GM23338 (cell line): ENCODE results near the gene NELFA. TPM values are rescaled to one million over a fixed set of nuclear protein-coding genes. Genes with fewer than 3 reads are reported as not detected.
A peak's percentile ranks its signal among the peaks of the same experiment; 100 is the strongest.
"Not testable (repeated sequence)": the region's sequence is repeated elsewhere in the genome, so short reads cannot be mapped to it uniquely, and the experiment has no call there.

Experiments
- ATAC-seq: fragments of 200-7000 bp; cut with Tn5 transposase; 3 replicates; pipeline ENCODE4 v1.9.1; 2020
- DNase-seq: peaks from one replicate; pipeline ENCODE4 v3.0.0-alpha.2; 2015; ENCODE audit warnings: low spot score
- H2AFZ ChIP-seq: fragments of 200-600 bp; sonication (generic); 2 replicates; pipeline ENCODE4 v1.8.0; 2016; ENCODE audit warnings: antibody characterized with exemption, mild to moderate bottlenecking, moderate library complexity
- H3F3A ChIP-seq: fragments of 200-600 bp; sonication (generic); replicated peaks from 2 replicates; pipeline ENCODE4 v1.8.0; 2017; ENCODE audit warnings: antibody characterized with exemption, mixed run types, low read depth
- H3K27ac ChIP-seq: fragments of 200-600 bp; sonication (generic); 2 replicates; pipeline ENCODE4 v1.6.1; 2016; ENCODE audit warnings: low read depth
- H3K27me3 ChIP-seq: fragments of 200-600 bp; sonication (generic); 2 replicates; pipeline ENCODE4 v1.8.0; 2016; ENCODE audit warnings: mild to moderate bottlenecking, mixed run types, moderate library complexity; ENCODE audit not compliant: insufficient read depth
- H3K36me3 ChIP-seq: fragments of 200-600 bp; sonication (generic); 2 replicates; pipeline ENCODE4 v1.8.0; 2016; ENCODE audit warnings: mild to moderate bottlenecking; ENCODE audit not compliant: insufficient read depth
- H3K4me1 ChIP-seq: fragments of 200-600 bp; sonication (generic); 2 replicates; pipeline ENCODE4 v1.8.0; 2016; ENCODE audit warnings: mild to moderate bottlenecking, moderate library complexity; ENCODE audit not compliant: insufficient read depth
- H3K4me2 ChIP-seq: fragments of 200-600 bp; sonication (generic); 2 replicates; pipeline ENCODE4 v1.7.1; 2017; ENCODE audit warnings: mixed run types
- H3K4me3 ChIP-seq: fragments of 200-600 bp; sonication (generic); 2 replicates; pipeline ENCODE4 v1.6.1; 2016; ENCODE audit warnings: mixed run types
- H3K79me2 ChIP-seq: fragments of 200-600 bp; sonication (generic); replicated peaks from 2 replicates; pipeline ENCODE4 v1.8.0; 2017; ENCODE audit warnings: mild to moderate bottlenecking; ENCODE audit not compliant: insufficient read depth
- H3K9me2 ChIP-seq: fragments of 200-600 bp; sonication (generic); 2 replicates; pipeline ENCODE4 v1.8.0; 2017; ENCODE audit not compliant: insufficient read depth
- H4K20me1 ChIP-seq: fragments of 200-600 bp; sonication (generic); replicated peaks from 2 replicates; pipeline ENCODE4 v1.8.0; 2017; ENCODE audit warnings: mild to moderate bottlenecking; ENCODE audit not compliant: insufficient read depth
- H3K27ac Mint-ChIP-seq: 2 replicates; pipeline ENCODE4 v1.8.0; 2020; ENCODE audit warnings: inconsistent platforms, mild to moderate bottlenecking, moderate library complexity, mixed read lengths
- H3K27me3 Mint-ChIP-seq: 3 replicates; pipeline ENCODE4 v1.8.0; 2022; ENCODE audit warnings: low read depth, mild to moderate bottlenecking, moderate library complexity, mixed read lengths, inconsistent platforms; ENCODE audit not compliant: insufficient read depth, poor library complexity
- H3K36me3 Mint-ChIP-seq: 3 replicates; pipeline ENCODE4 v1.8.0; 2021; ENCODE audit warnings: low read depth, mild to moderate bottlenecking, inconsistent platforms, moderate library complexity, mixed read lengths
- H3K4me1 Mint-ChIP-seq: 3 replicates; pipeline ENCODE4 v1.8.0; 2020; ENCODE audit warnings: mild to moderate bottlenecking, inconsistent platforms, mixed read lengths
- H3K4me3 Mint-ChIP-seq: 3 replicates; pipeline ENCODE4 v1.8.0; 2021; ENCODE audit warnings: moderate library complexity, mild to moderate bottlenecking, inconsistent platforms, mixed read lengths
- H3K9me3 Mint-ChIP-seq: 3 replicates; pipeline ENCODE4 v1.8.0; 2020; ENCODE audit warnings: moderate library complexity, mild to moderate bottlenecking, inconsistent platforms, mixed read lengths
- CREB1 ChIP-seq: fragments of 250-450 bp; sonication (Bioruptor Pico); IDR thresholded peaks from 2 replicates; pipeline ENCODE4 v1.5.0; 2020; ENCODE audit warnings: low read depth, mild to moderate bottlenecking, moderate library complexity
- EZH2phosphoT487 ChIP-seq: fragments of 200-600 bp; sonication (generic); IDR thresholded peaks from one replicate; pipeline ENCODE4 v1.8.1; 2018; ENCODE audit warnings: antibody characterized with exemption; ENCODE audit not compliant: unreplicated experiment
- JUNB ChIP-seq: IDR thresholded peaks from one replicate; pipeline ENCODE4 v1.6.1; 2016; ENCODE audit warnings: antibody characterized with exemption; ENCODE audit not compliant: unreplicated experiment
- NANOG ChIP-seq: IDR thresholded peaks from 2 replicates; pipeline ENCODE4 v1.6.1; 2016; ENCODE audit warnings: antibody characterized with exemption, borderline replicate concordance
- POLR2AphosphoS5 ChIP-seq: IDR thresholded peaks from 2 replicates; pipeline ENCODE4 v1.6.1; 2016; ENCODE audit warnings: antibody characterized with exemption, low read depth
- STAT1 ChIP-seq: IDR thresholded peaks from one replicate; pipeline ENCODE4 v1.6.1; 2016; ENCODE audit warnings: antibody characterized with exemption; ENCODE audit not compliant: unreplicated experiment
- ZNF114 ChIP-seq: fragments of 250-450 bp; sonication (Bioruptor Pico); IDR thresholded peaks from 2 replicates; pipeline ENCODE4 v1.5.0; 2020; ENCODE audit warnings: mild to moderate bottlenecking, moderate library complexity
- ZNF331 ChIP-seq: fragments of 250-450 bp; sonication (Bioruptor Pico); IDR thresholded peaks from 2 replicates; pipeline ENCODE4 v1.5.0; 2020; ENCODE audit warnings: low read depth, mild to moderate bottlenecking, moderate library complexity
- polyA plus RNA-seq: library from polyadenylated mRNA; unstranded; fragments of >200 nt; fragmentation: Nextera tagmentation; extraction: Ambion mirVana; gene quantifications from 2 replicates; pipeline ENCODE4 v1.2.1, GENCODE V29; 2016
- total RNA-seq: library from RNA; depleted of rRNA; stranded (reverse); fragments of >200 nt; shearing (Covaris generic); gene quantifications from 2 replicates; pipeline ENCODE4 v1.2.3, GENCODE V29; 2014
- TF ChIP-seq, protein P1 (sequence below): fragments of 250-450 bp; sonication (Bioruptor Pico); IDR thresholded peaks from 2 replicates; pipeline ENCODE4 v1.5.0; 2020; ENCODE audit warnings: mild to moderate bottlenecking, moderate library complexity
- TF ChIP-seq, protein P2 (sequence below): IDR thresholded peaks from one replicate; pipeline ENCODE4 v1.6.1; 2018; ENCODE audit warnings: antibody characterized with exemption; ENCODE audit not compliant: unreplicated experiment
- TF ChIP-seq, protein P3 (sequence below): IDR thresholded peaks from 2 replicates; pipeline ENCODE4 v1.6.1; 2016; ENCODE audit warnings: antibody characterized with exemption

NELFA gene
- total and polyA plus RNA-seq, 2 experiments from 2014 or later: 62.8 to 63.3 TPM

DNA sequence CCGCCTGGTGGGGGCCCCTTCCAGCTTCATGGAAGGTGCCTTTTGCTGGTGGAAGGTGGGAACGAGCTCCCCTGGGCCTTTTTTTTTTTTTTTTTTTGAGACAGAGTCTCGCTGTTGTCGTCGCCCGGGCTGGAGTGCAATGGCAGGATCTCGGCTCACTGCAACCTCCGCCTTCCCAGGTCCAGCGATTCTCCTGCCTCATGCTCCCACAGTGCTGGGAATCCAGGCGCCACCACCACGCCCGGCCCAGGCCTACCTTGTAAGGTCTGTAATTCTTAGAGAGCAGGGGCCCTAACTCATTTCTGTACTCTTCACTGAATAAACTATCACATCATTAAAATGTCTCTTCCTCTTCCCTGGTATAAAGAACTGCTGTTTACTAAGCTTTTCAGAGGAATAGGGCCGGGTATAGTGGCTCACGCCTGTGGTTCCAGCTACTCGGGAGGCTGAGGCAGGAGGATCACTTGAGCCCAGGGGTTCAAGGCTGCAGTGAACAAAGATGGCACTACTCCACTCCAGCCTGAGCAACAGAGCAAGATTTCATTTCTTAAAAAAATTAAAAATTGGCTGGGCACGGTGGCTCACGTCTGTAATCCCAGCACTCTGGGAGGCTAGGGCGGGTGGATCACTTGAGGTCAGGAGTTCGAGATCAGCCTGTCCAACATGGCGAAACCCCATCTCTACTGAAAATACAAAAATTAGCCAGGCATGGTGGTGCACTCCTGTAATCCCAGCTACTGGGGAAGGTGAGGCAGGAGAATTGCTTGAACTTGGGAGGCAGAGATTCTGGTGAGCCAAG lies 14.9 kb downstream of the NELFA start:
- Mint-ChIP-seq H3K4me1 (peaks cover 13% of the 10 kb centered on the region), H3K36me3 (peaks cover 42% of the 10 kb centered on the region)
- not testable (repeated sequence) for H3K27ac Mint-ChIP-seq, H3K27me3 Mint-ChIP-seq, DNase-seq, H3K27me3 ChIP-seq, H3F3A ChIP-seq, H3K36me3 ChIP-seq, H3K4me2 ChIP-seq, H2AFZ ChIP-seq, ATAC-seq, H3K4me3 Mint-ChIP-seq, H3K4me3 ChIP-seq, H3K9me2 ChIP-seq, H3K9me3 Mint-ChIP-seq
- Histone ChIP-seq H4K20me1 (peaks cover 77% of the 10 kb centered on the region), H3K4me1 (peaks cover 11% of the 10 kb centered on the region; the same call in 1 of the 2 replicates), H3K79me2 (peaks cover 87% of the 10 kb centered on the region), H3K27ac (0 out of 2 replicates have a peak overlapping the region, but pooled peaks have one; percentile 45)

DNA sequence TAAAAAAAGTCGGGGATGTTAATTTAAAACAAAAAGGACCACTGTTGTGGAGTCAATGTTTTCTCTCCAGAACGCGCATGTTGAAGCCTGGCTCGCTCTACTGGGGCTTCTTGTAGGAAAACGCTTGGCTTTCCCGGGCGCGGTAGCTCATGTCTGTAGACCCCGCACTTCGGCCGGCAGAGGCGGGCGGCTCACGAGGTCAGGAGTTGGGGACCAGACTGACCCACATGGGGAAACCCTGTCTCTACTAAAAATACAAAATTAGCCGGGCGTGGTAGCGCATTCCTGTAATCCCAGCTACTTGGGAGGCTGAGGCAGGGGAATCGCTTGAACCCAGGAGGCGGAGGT lies 15.6 kb downstream of the NELFA start:
- DNase-seq (no peak), ATAC-seq (no peak)
- no peak overlapping the region for H3K27ac Mint-ChIP-seq
- H3K27me3 Mint-ChIP-seq: peaks cover 2% of the 10 kb centered on the region
- Histone ChIP-seq H3F3A (no peaks in the 10 kb centered on the region), H4K20me1 (peaks cover 69% of the 10 kb centered on the region), H3K79me2 (peaks cover 80% of the 10 kb centered on the region), H3K4me1 (0 out of 2 replicates have a peak, but pooled peaks cover 4% of the 10 kb centered on the region), H3K36me3 (no peaks in the 10 kb centered on the region), H3K27me3 (no peaks in the 10 kb centered on the region), H2AFZ (no peak overlapping the region), H3K4me3 (no peak overlapping the region), H3K9me2 (no peaks in the 10 kb centered on the region), H3K27ac (peak overlapping the region; percentile 45; the same call in 1 of the 2 replicates), H3K4me2 (peak overlapping the region; percentile 43; the same call in 1 of the 2 replicates)
- H3K9me3 Mint-ChIP-seq: no peaks in the 10 kb centered on the region
- peaks cover 42% of the 10 kb centered on the region for H3K36me3 Mint-ChIP-seq
- H3K4me1 Mint-ChIP-seq: peaks cover 5% of the 10 kb centered on the region; the same call in 2 of the 3 replicates
- H3K4me3 Mint-ChIP-seq: no peak overlapping the region
- no peak for TF ChIP-seq ZNF114 (CRISPR knock-in tag)
- TF ChIP-seq, protein P1, sequence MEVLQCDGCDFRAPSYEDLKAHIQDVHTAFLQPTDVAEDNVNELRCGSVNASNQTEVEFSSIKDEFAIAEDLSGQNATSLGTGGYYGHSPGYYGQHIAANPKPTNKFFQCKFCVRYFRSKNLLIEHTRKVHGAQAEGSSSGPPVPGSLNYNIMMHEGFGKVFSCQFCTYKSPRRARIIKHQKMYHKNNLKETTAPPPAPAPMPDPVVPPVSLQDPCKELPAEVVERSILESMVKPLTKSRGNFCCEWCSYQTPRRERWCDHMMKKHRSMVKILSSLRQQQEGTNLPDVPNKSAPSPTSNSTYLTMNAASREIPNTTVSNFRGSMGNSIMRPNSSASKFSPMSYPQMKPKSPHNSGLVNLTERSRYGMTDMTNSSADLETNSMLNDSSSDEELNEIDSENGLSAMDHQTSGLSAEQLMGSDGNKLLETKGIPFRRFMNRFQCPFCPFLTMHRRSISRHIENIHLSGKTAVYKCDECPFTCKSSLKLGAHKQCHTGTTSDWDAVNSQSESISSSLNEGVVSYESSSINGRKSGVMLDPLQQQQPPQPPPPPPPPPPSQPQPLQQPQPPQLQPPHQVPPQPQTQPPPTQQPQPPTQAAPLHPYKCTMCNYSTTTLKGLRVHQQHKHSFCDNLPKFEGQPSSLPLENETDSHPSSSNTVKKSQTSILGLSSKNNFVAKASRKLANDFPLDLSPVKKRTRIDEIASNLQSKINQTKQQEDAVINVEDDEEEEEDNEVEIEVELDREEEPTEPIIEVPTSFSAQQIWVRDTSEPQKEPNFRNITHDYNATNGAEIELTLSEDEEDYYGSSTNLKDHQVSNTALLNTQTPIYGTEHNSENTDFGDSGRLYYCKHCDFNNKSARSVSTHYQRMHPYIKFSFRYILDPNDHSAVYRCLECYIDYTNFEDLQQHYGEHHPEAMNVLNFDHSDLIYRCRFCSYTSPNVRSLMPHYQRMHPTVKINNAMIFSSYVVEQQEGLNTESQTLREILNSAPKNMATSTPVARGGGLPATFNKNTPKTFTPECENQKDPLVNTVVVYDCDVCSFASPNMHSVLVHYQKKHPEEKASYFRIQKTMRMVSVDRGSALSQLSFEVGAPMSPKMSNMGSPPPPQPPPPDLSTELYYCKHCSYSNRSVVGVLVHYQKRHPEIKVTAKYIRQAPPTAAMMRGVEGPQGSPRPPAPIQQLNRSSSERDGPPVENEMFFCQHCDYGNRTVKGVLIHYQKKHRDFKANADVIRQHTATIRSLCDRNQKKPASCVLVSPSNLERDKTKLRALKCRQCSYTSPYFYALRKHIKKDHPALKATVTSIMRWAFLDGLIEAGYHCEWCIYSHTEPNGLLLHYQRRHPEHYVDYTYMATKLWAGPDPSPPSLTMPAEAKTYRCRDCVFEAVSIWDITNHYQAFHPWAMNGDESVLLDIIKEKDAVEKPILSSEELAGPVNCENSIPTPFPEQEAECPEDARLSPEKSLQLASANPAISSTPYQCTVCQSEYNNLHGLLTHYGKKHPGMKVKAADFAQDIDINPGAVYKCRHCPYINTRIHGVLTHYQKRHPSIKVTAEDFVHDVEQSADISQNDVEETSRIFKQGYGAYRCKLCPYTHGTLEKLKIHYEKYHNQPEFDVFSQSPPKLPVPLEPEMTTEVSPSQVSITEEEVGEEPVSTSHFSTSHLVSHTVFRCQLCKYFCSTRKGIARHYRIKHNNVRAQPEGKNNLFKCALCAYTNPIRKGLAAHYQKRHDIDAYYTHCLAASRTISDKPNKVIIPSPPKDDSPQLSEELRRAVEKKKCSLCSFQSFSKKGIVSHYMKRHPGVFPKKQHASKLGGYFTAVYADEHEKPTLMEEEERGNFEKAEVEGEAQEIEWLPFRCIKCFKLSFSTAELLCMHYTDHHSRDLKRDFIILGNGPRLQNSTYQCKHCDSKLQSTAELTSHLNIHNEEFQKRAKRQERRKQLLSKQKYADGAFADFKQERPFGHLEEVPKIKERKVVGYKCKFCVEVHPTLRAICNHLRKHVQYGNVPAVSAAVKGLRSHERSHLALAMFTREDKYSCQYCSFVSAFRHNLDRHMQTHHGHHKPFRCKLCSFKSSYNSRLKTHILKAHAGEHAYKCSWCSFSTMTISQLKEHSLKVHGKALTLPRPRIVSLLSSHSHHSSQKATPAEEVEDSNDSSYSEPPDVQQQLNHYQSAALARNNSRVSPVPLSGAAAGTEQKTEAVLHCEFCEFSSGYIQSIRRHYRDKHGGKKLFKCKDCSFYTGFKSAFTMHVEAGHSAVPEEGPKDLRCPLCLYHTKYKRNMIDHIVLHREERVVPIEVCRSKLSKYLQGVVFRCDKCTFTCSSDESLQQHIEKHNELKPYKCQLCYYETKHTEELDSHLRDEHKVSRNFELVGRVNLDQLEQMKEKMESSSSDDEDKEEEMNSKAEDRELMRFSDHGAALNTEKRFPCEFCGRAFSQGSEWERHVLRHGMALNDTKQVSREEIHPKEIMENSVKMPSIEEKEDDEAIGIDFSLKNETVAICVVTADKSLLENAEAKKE (CRISPR knock-in tag): no peak
- no peak for TF ChIP-seq NANOG
- TF ChIP-seq JUNB: no peak
- TF ChIP-seq EZH2phosphoT487: no peak
- TF ChIP-seq, protein P2, sequence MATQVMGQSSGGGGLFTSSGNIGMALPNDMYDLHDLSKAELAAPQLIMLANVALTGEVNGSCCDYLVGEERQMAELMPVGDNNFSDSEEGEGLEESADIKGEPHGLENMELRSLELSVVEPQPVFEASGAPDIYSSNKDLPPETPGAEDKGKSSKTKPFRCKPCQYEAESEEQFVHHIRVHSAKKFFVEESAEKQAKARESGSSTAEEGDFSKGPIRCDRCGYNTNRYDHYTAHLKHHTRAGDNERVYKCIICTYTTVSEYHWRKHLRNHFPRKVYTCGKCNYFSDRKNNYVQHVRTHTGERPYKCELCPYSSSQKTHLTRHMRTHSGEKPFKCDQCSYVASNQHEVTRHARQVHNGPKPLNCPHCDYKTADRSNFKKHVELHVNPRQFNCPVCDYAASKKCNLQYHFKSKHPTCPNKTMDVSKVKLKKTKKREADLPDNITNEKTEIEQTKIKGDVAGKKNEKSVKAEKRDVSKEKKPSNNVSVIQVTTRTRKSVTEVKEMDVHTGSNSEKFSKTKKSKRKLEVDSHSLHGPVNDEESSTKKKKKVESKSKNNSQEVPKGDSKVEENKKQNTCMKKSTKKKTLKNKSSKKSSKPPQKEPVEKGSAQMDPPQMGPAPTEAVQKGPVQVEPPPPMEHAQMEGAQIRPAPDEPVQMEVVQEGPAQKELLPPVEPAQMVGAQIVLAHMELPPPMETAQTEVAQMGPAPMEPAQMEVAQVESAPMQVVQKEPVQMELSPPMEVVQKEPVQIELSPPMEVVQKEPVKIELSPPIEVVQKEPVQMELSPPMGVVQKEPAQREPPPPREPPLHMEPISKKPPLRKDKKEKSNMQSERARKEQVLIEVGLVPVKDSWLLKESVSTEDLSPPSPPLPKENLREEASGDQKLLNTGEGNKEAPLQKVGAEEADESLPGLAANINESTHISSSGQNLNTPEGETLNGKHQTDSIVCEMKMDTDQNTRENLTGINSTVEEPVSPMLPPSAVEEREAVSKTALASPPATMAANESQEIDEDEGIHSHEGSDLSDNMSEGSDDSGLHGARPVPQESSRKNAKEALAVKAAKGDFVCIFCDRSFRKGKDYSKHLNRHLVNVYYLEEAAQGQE: no peak
- TF ChIP-seq POLR2AphosphoS5: no peak
- TF ChIP-seq, protein P3, sequence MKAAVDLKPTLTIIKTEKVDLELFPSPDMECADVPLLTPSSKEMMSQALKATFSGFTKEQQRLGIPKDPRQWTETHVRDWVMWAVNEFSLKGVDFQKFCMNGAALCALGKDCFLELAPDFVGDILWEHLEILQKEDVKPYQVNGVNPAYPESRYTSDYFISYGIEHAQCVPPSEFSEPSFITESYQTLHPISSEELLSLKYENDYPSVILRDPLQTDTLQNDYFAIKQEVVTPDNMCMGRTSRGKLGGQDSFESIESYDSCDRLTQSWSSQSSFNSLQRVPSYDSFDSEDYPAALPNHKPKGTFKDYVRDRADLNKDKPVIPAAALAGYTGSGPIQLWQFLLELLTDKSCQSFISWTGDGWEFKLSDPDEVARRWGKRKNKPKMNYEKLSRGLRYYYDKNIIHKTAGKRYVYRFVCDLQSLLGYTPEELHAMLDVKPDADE: no peak
- no peak for TF ChIP-seq ZNF331 (CRISPR knock-in tag)
- no peak for TF ChIP-seq STAT1
- TF ChIP-seq CREB1: no peak
